Endothelial cell of umbilical vein (primary cell): ENCODE data around the gene GTSE1.

ENCODE experiments used
- CTCF ChIP-seq, 2 donors: IDR thresholded peaks; 1 replicate in 1 of 2; 2 replicates in 1 of 2; pipeline ENCODE4 v1.5.1; 2011; ENCODE audit warnings: low read length in 2 of 2, mild to moderate bottlenecking in 2 of 2, moderate library complexity in 2 of 2, control low read depth in 1 of 2, inconsistent platforms in 1 of 2, low read depth in 1 of 2; ENCODE audit not compliant: insufficient read depth in 1 of 2; ENCODE audit errors: extremely low read depth in 1 of 2
- EZH2 ChIP-seq: IDR thresholded peaks from 2 replicates; pipeline ENCODE4 v1.6.1; 2012; ENCODE audit warnings: borderline replicate concordance, low read depth, mild to moderate bottlenecking, moderate library complexity, low read length, inconsistent platforms; ENCODE audit not compliant: severe bottlenecking
- FOS ChIP-seq: IDR thresholded peaks from 2 replicates; pipeline ENCODE4 v1.6.1; 2011; ENCODE audit warnings: mild to moderate bottlenecking, low read length, moderate library complexity, borderline replicate concordance; ENCODE audit not compliant: insufficient read depth
- JUN ChIP-seq: IDR thresholded peaks from 2 replicates; pipeline ENCODE4 v1.6.1; 2011; ENCODE audit warnings: borderline replicate concordance, low read depth; ENCODE audit not compliant: insufficient read length, insufficient read depth
- MAX ChIP-seq: IDR thresholded peaks from 2 replicates; pipeline ENCODE4 v1.6.1; 2011; ENCODE audit not compliant: insufficient read depth, insufficient read length
- MYC ChIP-seq: IDR thresholded peaks from one replicate; pipeline ENCODE4 v1.6.1; 2011; ENCODE audit warnings: mild to moderate bottlenecking, low read depth, low read length
- POLR2A ChIP-seq: IDR thresholded peaks from 2 replicates; pipeline ENCODE4 v1.6.1; 2012; ENCODE audit warnings: low read depth, mild to moderate bottlenecking, control low read depth, low read length
- POLR2AphosphoS5 ChIP-seq: IDR thresholded peaks from 2 replicates; pipeline ENCODE4 v1.6.1; 2012; ENCODE audit warnings: low read depth, mild to moderate bottlenecking, control low read depth, low read length, moderate library complexity; ENCODE audit not compliant: insufficient read depth

GRCh38 chr22:46355996-46356471 lies 59.4 kb downstream of the GTSE1 start:
- TF ChIP-seq CTCF (IDR thresholded peaks at IDR 0.05; ENCODE audit: extremely low read depth in 1 of 2, insufficient read depth in 1 of 2, low read depth in 1 of 2, low read length in 2 of 2): no peak
- TF ChIP-seq MAX: no peak
- TF ChIP-seq MYC: no peak
- no peak for TF ChIP-seq EZH2
- TF ChIP-seq POLR2AphosphoS5: no peak
- no peak for TF ChIP-seq FOS
- TF ChIP-seq POLR2A: no peak
- no peak for TF ChIP-seq JUN
